Stimulated activated CD8-positive, alpha-beta memory T cell treated with anti-CD3 and anti-CD28 coated beads, Interleukin-12 subunit alpha, Interleukin-12 subunit beta, amount 100 ng/mL, for 4 hours (primary cell): ENCODE measurements around the gene MAB21L3.

Experiments
- DNase-seq: peaks from one replicate; pipeline ENCODE4 v3.0.0-alpha.2; 2020; ENCODE audit warnings: low read depth

The MAB21L3 gene

GRCh38 chr1:116111524-116112021, 374 bp downstream of the MAB21L3 start:
- DNase-seq: no peak

GRCh38 chr1:116112388-116113140, 1.4 kb downstream of the MAB21L3 start:
- DNase-seq: no peak

GRCh38 chr1:116113615-116114014, 2.4 kb downstream of the MAB21L3 start:
- no peak for DNase-seq

- DNase-seq: no peak
These were observed 4.6 kb downstream of the MAB21L3 start for GRCh38 chr1:116115476-116116439.

GRCh38 chr1:116118471-116118870, 7.3 kb downstream of the MAB21L3 start:
- no peak for DNase-seq

- DNase-seq: no peak
These were observed 8.7 kb downstream of the MAB21L3 start for GRCh38 chr1:116119876-116120275.

GRCh38 chr1:116122955-116123757, 12.0 kb downstream of the MAB21L3 start:
- no peak for DNase-seq

- no peak for DNase-seq
These were observed 12.8 kb downstream of the MAB21L3 start for GRCh38 chr1:116123837-116124533.

- DNase-seq: no peak
These were observed 14.6 kb downstream of the MAB21L3 start for GRCh38 chr1:116125758-116126157.

- no peak for DNase-seq
These were observed 15.1 kb downstream of the MAB21L3 start for GRCh38 chr1:116126281-116126680.

GRCh38 chr1:116127123-116127847, 16.1 kb downstream of the MAB21L3 start:
- DNase-seq: no peak

GRCh38 chr1:116127848-116128540, 16.8 kb downstream of the MAB21L3 start:
- DNase-seq: no peak

- DNase-seq: peak; percentile 37
These were observed 17.5 kb downstream of the MAB21L3 start for GRCh38 chr1:116128664-116129063.

GRCh38 chr1:116129537-116129936, 18.3 kb downstream of the MAB21L3 start:
- DNase-seq: no peak

GRCh38 chr1:116130356-116130755, 19.2 kb downstream of the MAB21L3 start:
- no peak for DNase-seq

- DNase-seq: no peak
These were observed 20.0 kb downstream of the MAB21L3 start for GRCh38 chr1:116131170-116131569.

GRCh38 chr1:116131866-116132605, 20.8 kb downstream of the MAB21L3 start:
- no peak for DNase-seq

- no peak for DNase-seq
These were observed 22.7 kb downstream of the MAB21L3 start for GRCh38 chr1:116133696-116134475.

- DNase-seq: no peak
These were observed 23.2 kb downstream of the MAB21L3 start for GRCh38 chr1:116134476-116134773.
